ENCODE data around the gene SCN8A.
"Not testable (repeated sequence)": the region's sequence is repeated elsewhere in the genome, so short reads cannot be mapped to it uniquely, and the experiment has no call there.

GRCh38 chr12:51607197-51607596, 16.2 kb downstream of the SCN8A start:
- TF ChIP-seq, protein P1, sequence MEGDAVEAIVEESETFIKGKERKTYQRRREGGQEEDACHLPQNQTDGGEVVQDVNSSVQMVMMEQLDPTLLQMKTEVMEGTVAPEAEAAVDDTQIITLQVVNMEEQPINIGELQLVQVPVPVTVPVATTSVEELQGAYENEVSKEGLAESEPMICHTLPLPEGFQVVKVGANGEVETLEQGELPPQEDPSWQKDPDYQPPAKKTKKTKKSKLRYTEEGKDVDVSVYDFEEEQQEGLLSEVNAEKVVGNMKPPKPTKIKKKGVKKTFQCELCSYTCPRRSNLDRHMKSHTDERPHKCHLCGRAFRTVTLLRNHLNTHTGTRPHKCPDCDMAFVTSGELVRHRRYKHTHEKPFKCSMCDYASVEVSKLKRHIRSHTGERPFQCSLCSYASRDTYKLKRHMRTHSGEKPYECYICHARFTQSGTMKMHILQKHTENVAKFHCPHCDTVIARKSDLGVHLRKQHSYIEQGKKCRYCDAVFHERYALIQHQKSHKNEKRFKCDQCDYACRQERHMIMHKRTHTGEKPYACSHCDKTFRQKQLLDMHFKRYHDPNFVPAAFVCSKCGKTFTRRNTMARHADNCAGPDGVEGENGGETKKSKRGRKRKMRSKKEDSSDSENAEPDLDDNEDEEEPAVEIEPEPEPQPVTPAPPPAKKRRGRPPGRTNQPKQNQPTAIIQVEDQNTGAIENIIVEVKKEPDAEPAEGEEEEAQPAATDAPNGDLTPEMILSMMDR (IDR thresholded peaks at IDR 0.05): not testable (repeated sequence)
- TF ChIP-seq POLR2A (IDR thresholded peaks at IDR 0.05): not testable (repeated sequence)
